ENCODE data around the gene SAMD11.

The SAMD11 gene

GRCh38 chr1:941588-942383 is 18.1 kb downstream of the SAMD11 start:
- H3K4me3 ChIP-seq (ENCODE audit: low read depth, low read length) = no peak overlapping the region
- no peak for DNase-seq (ENCODE audit: low read depth)
- no peak for TF ChIP-seq CTCF (IDR thresholded peaks at IDR 0.05; ENCODE audit: insufficient read depth, low read depth, low read length, missing control alignments)

- H3K4me3 ChIP-seq (ENCODE audit: low read depth, low read length) = no peak overlapping the region
- TF ChIP-seq CTCF (IDR thresholded peaks at IDR 0.05; ENCODE audit: insufficient read depth, low read depth, low read length, missing control alignments) = no peak
- DNase-seq (ENCODE audit: low read depth) = no peak
Measured at GRCh38 chr1:942411-942821, 18.7 kb downstream of the SAMD11 start.

- H3K4me3 ChIP-seq (ENCODE audit: low read depth, low read length) = no peak overlapping the region
Measured at GRCh38 chr1:942864-943533, 19.3 kb downstream of the SAMD11 start.

GRCh38 chr1:943545-944340 is 20.0 kb downstream of the SAMD11 start:
- TF ChIP-seq CTCF (IDR thresholded peaks at IDR 0.05; ENCODE audit: insufficient read depth, low read depth, low read length, missing control alignments) = no peak
- H3K4me3 ChIP-seq (ENCODE audit: low read depth, low read length) = no peak overlapping the region
- DNase-seq (ENCODE audit: low read depth) = no peak

More at GRCh38 chr1:942864-943533, 19.3 kb downstream of the SAMD11 start:
- DNase-seq (ENCODE audit: low read depth) = no peak
- no peak for TF ChIP-seq CTCF (IDR thresholded peaks at IDR 0.05; ENCODE audit: insufficient read depth, low read depth, low read length, missing control alignments)

- no peak for DNase-seq (ENCODE audit: low read depth)
- no peak overlapping the region for H3K4me3 ChIP-seq (ENCODE audit: low read depth, low read length)
- no peak for TF ChIP-seq CTCF (IDR thresholded peaks at IDR 0.05; ENCODE audit: insufficient read depth, low read depth, low read length, missing control alignments)
Measured at GRCh38 chr1:944341-945325, 20.9 kb downstream of the SAMD11 start.
